CD4-positive, alpha-beta T cell treated with Interleukin-21 for 1 hour (primary cell): Measurements from ENCODE around the gene CLDN3.
A peak's percentile ranks its signal among the peaks of the same experiment; 100 is the strongest.
"Not testable (repeated sequence)": the region's sequence is repeated elsewhere in the genome, so short reads cannot be mapped to it uniquely, and the experiment has no call there.

ENCODE experiments used
- DNase-seq: peaks from one replicate; pipeline ENCODE4 v3.0.0-alpha.2; 2020

The CLDN3 gene, protein sequence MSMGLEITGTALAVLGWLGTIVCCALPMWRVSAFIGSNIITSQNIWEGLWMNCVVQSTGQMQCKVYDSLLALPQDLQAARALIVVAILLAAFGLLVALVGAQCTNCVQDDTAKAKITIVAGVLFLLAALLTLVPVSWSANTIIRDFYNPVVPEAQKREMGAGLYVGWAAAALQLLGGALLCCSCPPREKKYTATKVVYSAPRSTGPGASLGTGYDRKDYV

DNA sequence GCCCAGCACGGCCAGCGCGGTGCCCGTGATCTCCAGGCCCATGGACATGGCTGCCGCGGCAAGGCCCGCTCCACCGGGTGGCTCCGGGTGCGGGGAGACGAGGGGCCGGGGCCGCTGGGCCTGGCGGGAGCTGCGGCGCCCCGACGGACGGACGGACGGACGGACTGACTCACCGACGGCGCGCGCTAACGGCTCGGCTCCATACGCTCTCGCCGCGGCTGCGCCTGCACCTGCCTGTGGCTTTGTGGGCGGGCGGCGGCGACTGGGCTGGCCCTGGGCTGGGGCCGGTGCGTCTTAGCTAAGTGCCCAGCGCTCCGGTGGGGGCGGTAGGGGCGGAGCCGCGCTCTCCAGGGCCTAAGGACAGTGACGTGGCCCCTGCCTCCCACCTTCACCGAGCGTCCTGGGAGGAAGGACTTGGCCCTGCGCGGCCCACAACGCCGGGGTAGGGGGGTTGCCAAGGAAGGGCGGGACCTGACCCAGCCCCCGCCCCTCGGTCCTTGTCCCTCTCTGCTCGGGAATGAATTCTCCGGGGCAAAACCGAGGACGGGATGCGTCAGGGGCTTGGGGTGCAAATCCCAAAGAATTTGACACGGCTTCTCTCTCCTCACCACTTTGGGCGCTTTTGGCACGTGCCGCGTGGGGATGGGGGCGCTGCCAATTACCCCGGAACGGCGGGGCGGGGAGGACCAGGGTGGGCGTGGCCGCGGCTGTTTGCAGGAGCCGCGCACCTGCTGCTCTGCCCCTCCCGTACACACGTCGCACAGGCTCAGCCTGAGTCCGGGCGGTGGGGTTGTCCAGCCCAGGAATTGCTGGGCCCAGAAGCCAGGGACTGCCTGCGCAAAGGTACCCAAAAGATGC, at the start of gene CLDN3:
CLDN3 (minus strand) TSS at position 269 of the 858 bp plus-strand sequence; CDS start at position 48, 221 bp downstream.
- no peak for DNase-seq

DNA sequence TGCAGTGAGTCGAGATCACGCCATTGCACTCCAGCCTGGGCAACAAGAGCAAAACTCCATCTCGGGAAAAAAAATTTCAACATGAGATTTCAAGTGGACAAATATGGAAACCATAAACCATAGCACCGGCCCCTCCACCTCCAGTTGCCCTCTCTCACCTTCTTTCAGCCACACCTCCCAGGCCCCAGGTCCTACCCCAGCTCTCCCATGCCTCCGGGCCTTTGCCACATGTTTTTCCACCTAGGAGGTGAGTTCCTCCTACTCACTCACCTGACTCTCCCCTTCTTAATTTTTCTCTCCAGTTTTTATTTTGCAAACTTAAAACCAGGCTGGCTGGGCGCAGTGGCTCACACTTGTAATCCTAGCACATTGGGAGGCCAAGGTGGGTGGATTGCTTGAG, 47.1 kb upstream of the CLDN3 start:
- no peak for DNase-seq

DNA sequence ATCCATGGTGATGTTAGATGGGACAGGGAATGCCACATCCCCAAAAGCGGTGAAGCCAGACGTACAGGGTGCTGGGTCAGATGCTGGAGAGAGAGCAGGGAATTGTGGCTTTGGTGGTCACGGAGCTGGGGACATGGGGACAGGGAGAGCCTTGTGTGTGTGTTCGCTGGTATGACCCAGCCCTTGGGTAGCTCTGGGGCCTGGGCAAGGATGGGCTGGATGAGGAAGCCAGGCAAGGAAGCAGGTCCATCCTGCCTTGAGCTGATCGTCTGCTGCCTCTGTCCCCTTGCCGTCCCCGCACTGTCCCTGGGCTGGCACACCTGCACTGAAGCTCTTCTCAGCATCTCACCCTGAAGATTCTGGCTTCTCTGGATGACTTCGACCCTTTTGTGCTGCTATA, 45.4 kb upstream of the CLDN3 start:
- no peak for DNase-seq

DNA sequence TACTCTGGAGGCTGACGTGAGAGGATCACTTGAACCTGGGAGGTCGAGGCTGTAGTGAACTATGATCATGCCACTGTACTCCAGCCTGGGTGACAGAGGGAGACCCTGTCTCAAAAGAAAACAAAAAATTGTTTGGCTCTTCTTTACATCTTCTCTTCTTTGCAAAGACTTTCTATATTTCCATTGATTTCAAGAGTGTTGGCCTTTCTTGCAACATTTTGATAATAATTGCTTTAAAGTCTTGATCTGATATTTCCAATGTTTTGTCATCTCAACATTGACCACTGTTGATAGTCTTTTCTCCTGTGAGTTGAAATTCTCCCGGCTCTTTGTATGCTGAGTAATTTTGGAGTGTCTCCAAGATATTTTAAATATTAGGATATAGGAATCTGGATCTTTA, 42.9 kb upstream of the CLDN3 start:
- no peak for DNase-seq

DNA sequence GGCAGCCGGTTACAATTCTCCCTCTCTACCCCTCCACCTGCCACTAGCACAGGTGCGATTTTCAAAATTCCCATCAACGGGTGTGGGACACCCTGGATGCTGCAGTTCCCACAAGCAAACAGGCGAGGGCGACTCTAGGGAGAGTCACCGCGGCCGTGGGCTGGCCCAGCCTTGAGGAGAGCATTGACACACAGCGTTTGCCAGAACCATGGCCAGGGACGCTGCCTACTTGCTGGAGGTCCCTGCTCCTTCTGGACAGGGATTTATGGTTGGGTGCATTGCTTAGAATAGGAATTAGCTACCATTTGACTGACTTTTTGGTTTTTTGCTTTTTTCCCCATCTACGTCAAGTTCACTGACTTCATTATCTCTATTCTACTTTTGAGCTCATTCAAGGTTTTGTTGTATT, 41.7 kb upstream of the CLDN3 start:
- DNase-seq, result peak; percentile 56

DNA sequence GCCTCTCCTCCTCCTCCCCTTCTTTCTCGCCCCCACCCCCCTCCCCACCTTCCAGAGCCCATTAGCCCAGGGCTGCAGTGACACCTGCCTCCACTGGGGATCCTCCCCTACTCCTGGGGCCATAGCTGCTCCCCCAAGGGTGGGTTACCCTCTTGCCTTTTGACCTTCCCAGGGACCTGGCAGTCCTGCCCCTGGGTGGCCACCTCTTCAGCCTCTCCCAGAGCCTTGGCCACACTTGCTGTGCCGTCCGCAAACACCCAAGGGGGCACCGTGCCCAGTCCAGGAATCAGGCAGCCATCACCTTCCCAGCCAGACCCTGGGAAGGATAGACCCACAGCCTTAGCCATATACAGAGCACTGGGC, 40.9 kb upstream of the CLDN3 start:
- DNase-seq, result no peak

DNA sequence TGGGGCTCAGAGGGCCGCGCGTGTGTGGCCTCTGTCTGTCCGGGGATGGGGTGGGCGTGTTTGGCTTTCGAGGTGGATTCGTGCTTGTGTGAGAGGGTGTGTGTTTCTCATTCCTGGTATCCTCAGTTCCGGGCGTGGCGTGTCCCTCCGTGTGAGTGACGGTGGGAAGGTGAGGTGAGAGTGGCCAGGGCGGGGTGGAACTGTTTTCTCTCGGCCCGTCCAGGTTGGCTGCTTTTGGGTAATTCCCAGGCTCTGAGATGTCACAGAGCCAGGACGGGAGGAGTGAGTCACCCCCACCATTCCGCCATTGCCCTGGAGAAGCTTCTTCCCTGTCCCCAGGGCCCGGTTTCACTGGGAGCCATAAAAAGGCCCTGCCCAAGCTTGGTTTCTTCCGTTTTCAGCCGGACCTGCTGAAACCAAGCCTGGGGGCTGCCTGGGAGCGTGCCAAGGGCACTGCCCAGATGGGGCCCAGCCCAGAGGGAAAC, 39.4 kb upstream of the CLDN3 start:
- no peak for DNase-seq

DNA sequence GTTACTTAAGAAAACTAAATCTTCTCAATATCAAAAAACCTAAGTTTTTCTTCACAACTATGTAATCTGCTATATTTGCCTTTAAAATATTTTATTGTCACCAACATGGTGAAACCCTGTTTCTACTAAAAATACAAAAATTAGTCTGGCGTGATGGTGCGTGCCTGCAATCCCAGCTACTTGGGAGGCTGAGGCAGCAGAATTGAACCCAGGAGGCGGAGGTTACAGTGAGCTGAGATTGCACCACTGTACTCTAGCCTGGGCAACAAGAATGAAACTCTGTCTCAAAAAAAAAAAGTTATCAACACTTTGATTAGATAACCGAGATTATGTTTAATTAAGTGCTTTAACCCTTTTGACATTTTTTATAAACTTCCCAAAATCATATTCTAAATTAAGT, 32.4 kb upstream of the CLDN3 start:
- no peak for DNase-seq

DNA sequence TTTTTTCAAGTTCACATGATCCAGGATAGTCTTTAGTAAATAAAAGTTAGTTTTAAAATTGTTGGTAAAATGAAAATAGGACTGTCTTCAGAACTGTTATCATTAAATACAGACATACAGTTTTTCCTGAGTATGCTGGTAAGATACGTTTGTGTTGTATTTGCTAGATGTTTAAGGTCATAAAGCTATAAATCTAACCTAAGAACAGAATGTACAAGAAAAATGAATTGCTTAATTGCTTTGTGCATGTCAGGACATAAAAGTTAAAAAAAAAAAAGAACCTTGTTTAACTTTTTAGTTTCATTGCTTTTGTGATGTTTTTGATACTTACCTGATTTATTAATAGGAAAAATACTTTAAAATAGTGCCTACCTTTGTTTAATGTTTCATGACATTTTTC, 31.5 kb upstream of the CLDN3 start:
- DNase-seq, result no peak

DNA sequence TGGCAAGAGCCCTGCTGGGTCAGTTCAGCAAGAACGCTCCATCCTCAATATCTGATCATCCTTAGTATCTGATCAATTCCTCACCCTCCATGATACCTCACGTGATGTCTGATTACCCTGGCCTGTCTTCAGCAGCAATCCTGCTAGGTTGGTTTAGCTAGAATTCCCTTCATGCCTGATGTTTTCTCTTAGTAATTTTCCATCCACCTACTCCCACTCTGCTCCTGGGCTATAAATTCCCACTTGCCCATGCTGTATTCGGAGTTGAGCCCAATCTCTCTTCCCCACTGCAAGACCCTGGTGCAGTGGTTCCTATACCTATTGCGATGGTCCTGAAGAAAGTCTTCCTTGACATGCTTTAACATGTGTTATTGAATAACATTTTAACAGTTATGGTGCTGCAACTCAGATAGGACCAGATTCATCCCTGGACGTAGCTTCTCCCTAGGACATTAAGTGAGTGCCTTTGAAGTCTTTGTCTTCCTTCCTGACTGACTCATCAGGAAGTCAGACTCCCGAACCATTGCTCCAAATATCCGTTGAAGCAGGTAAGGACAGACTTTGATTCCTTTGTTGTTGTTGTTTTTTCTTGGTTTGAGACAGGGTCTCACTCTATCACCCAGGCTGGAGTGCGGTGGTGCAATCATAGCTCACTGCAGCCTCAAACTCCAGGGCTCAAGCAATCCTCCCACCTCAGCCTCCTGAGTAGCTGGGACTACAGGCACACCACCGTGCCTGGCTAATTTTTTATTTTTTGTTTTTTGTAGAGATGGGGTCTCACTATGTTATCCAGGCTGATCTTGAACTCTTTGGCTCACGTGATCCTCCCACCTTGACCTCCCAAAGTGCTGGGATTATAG, 29.4 kb upstream of the CLDN3 start:
- no peak for DNase-seq

DNA sequence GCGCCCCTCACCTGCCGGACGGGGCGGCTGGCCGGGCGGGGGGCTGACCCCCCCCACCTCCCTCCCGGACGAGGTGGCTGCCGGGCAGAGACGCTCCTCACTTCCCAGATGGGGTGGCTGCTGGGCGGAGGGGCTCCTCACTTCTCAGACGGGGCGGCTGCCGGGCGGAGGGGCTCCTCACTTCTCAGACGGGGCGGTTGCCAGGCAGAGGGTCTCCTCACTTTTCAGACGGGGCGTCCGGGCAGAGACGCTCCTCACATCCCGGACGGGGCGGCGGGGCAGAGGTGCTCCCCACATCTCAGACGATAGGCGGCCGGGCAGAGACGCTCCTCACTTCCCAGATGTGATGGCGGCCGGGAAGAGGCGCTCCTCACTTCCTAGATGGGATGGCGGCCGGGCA, 27.1 kb upstream of the CLDN3 start:
- not testable (repeated sequence) for DNase-seq

DNA sequence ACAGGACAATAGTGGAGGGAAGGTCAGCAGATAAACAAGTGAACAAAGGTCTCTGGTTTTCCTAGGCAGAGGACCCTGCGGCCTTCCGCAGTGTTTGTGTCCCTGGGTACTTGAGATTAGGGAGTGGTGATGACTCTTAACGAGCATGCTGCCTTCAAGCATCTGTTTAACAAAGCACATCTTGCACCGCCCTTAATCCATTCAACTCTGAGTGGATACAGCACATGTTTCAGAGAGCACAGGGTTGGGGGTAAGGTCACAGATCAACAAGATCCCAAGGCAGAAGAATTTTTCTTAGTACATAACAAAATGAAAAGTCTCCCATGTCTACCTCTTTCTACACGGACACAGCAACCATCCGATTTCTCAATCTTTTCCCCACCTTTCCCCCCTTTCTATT, 26.6 kb upstream of the CLDN3 start:
- DNase-seq, result not testable (repeated sequence)

DNA sequence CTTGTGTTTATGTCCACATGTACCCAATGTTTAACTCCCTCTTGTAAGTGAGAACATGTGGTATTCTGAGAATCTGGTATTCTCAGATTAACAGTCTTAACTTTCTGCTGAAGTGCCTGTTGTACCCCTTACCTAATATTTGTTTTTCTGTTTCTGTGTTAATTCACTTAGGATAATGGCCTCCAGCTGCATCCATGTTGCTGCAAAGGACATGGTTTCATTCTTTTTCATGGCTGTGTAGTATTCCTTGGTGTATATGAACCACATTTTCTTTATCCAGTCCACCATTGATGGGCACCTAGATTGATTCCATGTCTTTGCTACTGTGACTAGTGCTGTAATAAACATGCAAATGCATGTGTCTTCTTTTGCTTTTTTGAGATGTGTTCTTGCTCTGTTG, 25.1 kb upstream of the CLDN3 start:
- not testable (repeated sequence) for DNase-seq

DNA sequence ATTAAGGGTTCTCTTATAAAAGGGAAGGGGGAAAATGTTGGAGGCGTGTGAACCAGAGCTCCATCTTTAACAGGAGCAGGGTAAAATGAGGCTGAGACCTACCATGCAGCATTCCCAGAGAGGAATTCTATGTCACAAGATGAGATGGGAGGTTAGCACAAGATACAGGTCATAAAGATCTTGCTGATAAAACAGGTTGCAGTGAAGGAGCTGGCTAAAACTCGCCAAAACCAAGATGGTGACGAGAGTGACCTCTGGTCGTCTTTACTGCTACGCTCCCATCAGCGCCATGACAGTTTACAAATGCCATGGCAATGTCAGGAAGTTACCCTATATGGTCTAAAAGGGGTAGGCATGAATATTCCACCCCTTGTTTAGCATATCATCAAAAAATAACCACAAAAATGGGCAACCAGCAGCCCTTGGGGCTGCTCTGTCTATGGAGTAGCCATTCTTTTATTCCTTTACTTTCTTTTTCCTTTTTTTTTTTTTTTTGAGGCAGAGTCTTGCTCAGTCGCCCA, 21.2 kb upstream of the CLDN3 start:
- not testable (repeated sequence) for DNase-seq

DNA sequence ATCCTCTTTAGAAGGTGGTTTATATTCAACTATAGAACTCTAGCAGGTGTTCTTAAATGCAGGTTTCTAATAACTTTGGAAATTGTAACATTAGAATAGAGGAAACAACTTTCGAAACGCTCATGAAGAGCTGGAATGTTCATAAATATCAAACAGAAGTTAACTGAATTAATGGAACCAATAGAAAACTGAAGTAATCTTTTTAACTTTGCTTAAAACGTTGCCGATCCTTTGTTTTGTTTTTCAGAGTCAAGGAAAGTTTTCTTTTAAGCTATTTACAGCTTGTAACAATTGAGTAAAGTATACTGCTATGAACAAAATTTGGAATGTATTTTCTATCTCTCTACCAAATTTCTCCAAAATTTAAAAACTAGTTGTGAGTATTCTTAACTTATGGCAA, 19.0 kb upstream of the CLDN3 start:
- DNase-seq, result no peak

DNA sequence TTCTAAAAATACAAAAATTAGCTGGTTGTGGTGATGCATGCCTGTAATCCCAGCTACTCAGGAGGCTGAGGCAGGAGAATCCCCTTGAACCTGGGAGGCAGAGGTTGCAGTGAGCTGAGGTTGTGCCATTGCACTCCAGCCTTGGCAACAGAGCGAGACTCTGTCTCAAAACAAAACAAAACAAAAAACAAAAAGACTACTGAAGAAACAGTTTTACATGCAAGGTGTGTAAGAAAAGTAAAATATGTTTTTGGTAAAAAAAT, 17.6 kb upstream of the CLDN3 start:
- DNase-seq, result not testable (repeated sequence)

DNA sequence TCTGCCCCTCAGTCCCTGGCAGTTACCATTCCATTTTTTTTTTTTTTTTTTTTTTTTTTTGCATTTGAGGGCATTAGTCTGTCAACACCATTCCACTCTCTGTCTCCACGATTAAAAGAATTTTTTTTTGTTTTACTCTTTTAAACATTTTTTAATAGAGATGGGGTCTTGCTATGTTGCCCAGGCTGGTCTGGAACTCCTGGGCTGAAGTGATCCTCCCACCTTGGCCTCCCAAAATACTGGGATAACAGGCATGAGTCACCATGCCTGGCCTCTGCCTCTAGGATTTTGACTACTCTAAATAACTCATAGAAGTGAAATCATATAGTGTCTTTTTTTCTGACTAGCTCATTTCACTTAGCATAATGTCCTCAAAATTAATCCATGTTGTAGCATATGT, 16.5 kb upstream of the CLDN3 start:
- DNase-seq, result no peak

DNA sequence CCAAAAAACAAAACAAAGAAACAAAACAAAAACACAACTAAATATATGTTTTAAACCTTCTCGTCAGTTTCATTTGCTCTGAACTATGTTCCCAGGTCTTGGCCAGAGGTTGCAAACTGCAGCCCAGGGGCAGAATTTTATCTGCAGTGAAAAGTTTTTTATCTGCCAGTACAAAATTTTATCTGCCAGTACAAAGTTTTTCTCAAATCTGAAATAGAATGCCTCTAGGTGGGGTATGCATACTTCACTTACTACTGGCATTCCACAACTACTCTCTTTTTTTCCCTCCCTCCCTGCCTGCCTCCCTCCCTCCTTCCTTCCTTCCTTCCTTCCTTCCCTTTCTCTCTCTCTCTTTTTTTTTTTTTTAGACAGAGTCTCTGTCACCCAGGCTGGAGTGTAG, 9.4 kb upstream of the CLDN3 start:
- DNase-seq, result no peak

DNA sequence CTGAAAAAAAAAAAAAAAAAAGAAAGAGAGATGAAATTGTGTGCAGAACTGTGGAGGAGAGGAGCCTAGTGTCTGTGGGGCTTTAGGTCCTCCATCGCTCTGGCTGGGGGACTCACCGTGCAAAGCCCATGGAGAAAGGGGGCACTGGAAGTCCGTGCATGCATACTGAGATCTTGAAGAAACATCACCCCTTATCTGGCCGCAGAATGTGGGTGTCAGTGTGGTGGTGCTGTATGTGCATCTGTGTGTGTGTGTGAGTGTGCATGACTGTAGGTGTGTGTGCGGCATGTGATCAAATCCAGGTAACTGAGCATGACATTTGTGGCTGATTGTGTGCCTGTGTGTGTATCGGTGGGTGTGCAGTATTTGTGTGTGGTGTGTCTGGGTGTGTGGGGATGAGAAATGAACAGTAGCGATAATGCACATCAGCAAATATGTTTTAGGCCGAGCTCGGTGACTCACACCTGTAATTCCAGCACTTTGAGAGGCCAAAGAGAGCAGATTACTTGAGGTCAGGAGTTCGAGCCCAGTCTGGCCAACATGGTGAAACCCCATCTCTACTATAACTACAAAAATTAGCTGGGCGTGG, 8.8 kb upstream of the CLDN3 start:
- no peak for DNase-seq

DNA sequence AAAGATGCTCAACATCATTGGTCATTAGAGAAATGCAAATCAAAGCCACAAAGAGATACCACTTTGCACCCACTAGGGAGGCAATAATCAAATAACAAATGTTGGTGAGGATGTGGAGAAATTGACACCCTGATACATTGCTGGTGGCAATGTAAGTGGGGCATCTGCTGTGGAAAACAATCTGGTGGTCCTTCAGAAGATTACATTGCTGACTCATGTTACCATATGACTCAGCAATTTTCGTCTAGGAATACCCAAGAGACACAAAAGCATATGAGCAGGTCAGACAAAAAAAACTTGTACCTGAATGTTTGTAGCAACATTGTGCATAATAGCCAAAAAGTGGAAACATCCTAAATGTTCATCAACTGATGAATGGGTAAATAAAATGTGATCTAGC, 4.9 kb upstream of the CLDN3 start:
- no peak for DNase-seq

DNA sequence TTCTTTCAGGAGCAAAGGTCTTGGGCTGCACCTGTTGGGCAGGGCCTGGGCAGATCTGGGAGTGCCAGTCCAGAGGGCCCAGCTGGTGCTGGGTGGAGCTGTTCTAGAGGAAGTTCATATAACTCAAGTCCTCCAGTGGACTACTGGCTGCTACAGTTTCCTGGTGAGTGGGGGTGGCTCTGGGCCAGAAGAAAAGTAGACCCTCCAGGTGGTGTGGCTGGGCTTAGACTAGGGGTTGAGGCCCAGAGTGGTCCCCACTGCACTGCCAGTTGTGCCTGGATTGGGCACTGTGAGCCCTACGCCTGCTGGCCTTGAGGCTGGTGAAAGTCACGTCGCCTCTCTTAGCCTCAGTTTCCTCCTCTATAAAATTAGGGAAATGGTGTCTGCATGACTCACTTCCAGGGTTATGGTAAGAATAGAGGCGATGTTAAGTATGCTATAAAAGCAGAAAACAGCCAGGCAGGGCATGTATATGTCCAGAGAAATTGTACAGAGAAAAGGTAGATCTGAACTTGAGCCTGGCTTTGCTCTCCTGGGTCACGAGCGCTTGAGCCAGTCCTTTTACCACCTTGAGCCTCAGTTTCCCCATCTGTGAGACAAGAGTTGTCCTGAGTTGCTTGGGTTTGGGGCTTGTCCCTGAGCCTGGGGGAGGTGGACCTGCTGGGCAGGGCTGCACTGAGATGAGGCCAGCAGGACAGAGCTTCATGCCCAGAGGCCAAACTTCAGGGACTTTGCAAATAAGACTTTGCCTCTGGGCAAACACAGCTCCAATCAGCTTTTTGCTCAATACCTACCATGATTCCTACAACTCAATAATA, 3.8 kb upstream of the CLDN3 start:
- no peak for DNase-seq
